Common myeloid progenitor, CD34-positive (primary cell): ENCODE measurements around the gene REG1B.

Experiments
- CTCF ChIA-PET: fragments of 350-600 bp; sonication (Branson Sonifier 250); formaldehyde crosslinking; loops from one replicate; lab custom pipeline; 2021; ENCODE audit warnings: antibody characterized with exemption; lab: Charles Lee
- POLR2A ChIA-PET: fragments of 350-600 bp; sonication (Branson Sonifier 250); formaldehyde crosslinking; loops from one replicate; lab custom pipeline; 2021; ENCODE audit warnings: antibody characterized with exemption; lab: Charles Lee
- DNase-seq, 3 donors: peaks; one replicate each; pipeline versions ENCODE4 v3.0.0 to v3.0.0-alpha.2; 2013
- H3K27ac ChIP-seq, 2 experiments: 1 replicate in 1 of 2; 2 replicates in 1 of 2; pipeline ENCODE4 v1.7.0; 2013; ENCODE audit warnings: inconsistent platforms in 2 of 2, low read length in 2 of 2, mild to moderate bottlenecking in 2 of 2, low read depth in 1 of 2, moderate library complexity in 1 of 2; ENCODE audit not compliant: severe bottlenecking in 2 of 2, insufficient read depth in 1 of 2, poor library complexity in 1 of 2
- H3K27me3 ChIP-seq, 5 experiments: replicated peaks in 2 of 5; 1 replicate in 3 of 5; 2 replicates in 2 of 5; pipeline versions ENCODE4 v1.6.1 to v1.7.0; 2013; ENCODE audit warnings: low read length in 4 of 5, mild to moderate bottlenecking in 2 of 5, moderate library complexity in 2 of 5, inconsistent platforms in 1 of 5; ENCODE audit not compliant: insufficient read depth in 5 of 5, control insufficient read depth in 4 of 5
- H3K36me3 ChIP-seq, 4 experiments: 1 replicate in 2 of 4; 2 replicates in 2 of 4; pipeline versions ENCODE4 v1.6.1 to v1.7.0; 2013; ENCODE audit warnings: low read length in 3 of 4, control low read depth in 1 of 4, mild to moderate bottlenecking in 1 of 4; ENCODE audit not compliant: control insufficient read depth in 4 of 4, insufficient read depth in 4 of 4
- H3K4me1 ChIP-seq, 4 experiments: 1 replicate in 3 of 4; 2 replicates in 1 of 4; pipeline versions ENCODE4 v1.6.1 to v1.7.1; 2013; ENCODE audit warnings: low read length in 3 of 4, mild to moderate bottlenecking in 3 of 4, control low read depth in 1 of 4, inconsistent platforms in 1 of 4, moderate library complexity in 1 of 4; ENCODE audit not compliant: control insufficient read depth in 4 of 4, insufficient read depth in 4 of 4; ENCODE audit errors: control extremely low read depth in 1 of 4
- H3K4me3 ChIP-seq, 7 experiments: 1 replicate in 4 of 7; 2 replicates in 3 of 7; pipeline versions ENCODE4 v1.5.1 to v1.7.0; 2013; ENCODE audit warnings: mild to moderate bottlenecking in 7 of 7, low read length in 6 of 7, moderate library complexity in 6 of 7, inconsistent platforms in 2 of 7, low read depth in 2 of 7, control low read depth in 1 of 7; ENCODE audit not compliant: insufficient read depth in 4 of 7, control insufficient read depth in 1 of 7; ENCODE audit errors: extremely low read depth in 1 of 7
- H3K9me3 ChIP-seq, 5 experiments: 1 replicate in 4 of 5; 2 replicates in 1 of 5; pipeline versions ENCODE4 v1.6.1 to v1.7.1; 2013; ENCODE audit warnings: low read length in 4 of 5, mild to moderate bottlenecking in 2 of 5, inconsistent platforms in 1 of 5, low read depth in 1 of 5, moderate library complexity in 1 of 5; ENCODE audit not compliant: control insufficient read depth in 4 of 5, insufficient read depth in 2 of 5; ENCODE audit errors: control extremely low read depth in 1 of 5
- WGBS: methylation state at CpG from one replicate; pipeline ENCODE4 v1.1.5; 2013; ENCODE audit not compliant: insufficient coverage; 5-methylcytosine and 5-hydroxymethylcytosine counted together

REG1B gene

GRCh38 chr2:79103214-79103613 lies 15.4 kb upstream of the REG1B start:
- WGBS = 100% methylated on average over 2 of the region's 2 CpGs

GRCh38 chr2:79101024-79101423 lies 13.2 kb upstream of the REG1B start:
- H3K36me3 ChIP-seq = no peaks in the 10 kb centered on the region
- WGBS = no CpG with 5 or more reads among the region's 2 CpGs
- no peak overlapping the region for H3K27ac ChIP-seq
- H3K27me3 ChIP-seq = no peaks in the 10 kb centered on the region
- DNase-seq = no peak
- ChIA-PET CTCF (no interaction called here), POLR2A (no interaction called here)
- no peak overlapping the region for H3K4me3 ChIP-seq
- peaks cover 2 to 8% (median 5%) of the 10 kb centered on the region in 5 experiments for H3K9me3 ChIP-seq
- peaks cover 0 to 10% (median 0%) of the 10 kb centered on the region in 4 experiments for H3K4me1 ChIP-seq

More at GRCh38 chr2:79103214-79103613, 15.4 kb upstream of the REG1B start:
- Histone ChIP-seq H3K36me3 (no peaks in the 10 kb centered on the region), H3K4me3 (no peak overlapping the region), H3K27ac (no peak overlapping the region), H3K27me3 (no peaks in the 10 kb centered on the region), H3K4me1 (peaks cover 0 to 10% (median 0%) of the 10 kb centered on the region in 4 experiments), H3K9me3 (peaks cover 2 to 8% (median 5%) of the 10 kb centered on the region in 5 experiments)
- ChIA-PET POLR2A (no interaction called here), CTCF (no interaction called here)
- no peak for DNase-seq

GRCh38 chr2:79100285-79100684 lies 12.5 kb upstream of the REG1B start:
- DNase-seq = peak in 2 of 3 donors; percentile 46 to 76
- WGBS = 63% methylated on average over 1 of the region's 1 CpG
- Histone ChIP-seq H3K4me3 (no peak overlapping the region), H3K36me3 (no peaks in the 10 kb centered on the region), H3K27ac (no peak overlapping the region), H3K27me3 (no peaks in the 10 kb centered on the region), H3K4me1 (peaks cover 0 to 10% (median 0%) of the 10 kb centered on the region in 4 experiments), H3K9me3 (peaks cover 2 to 8% (median 5%) of the 10 kb centered on the region in 5 experiments)
- ChIA-PET CTCF (interaction anchor here (1.3 kb wide), 1 partner anchor 9 kb away, joined by 3 read pairs; no protein-coding TSS in a partner anchor), POLR2A (no interaction called here)

- peak in 2 of 3 donors; percentile 22 to 48 for DNase-seq
- CTCF ChIA-PET = interaction anchor here (1.3 kb wide), 1 partner anchor 8 kb away, joined by 3 read pairs; no protein-coding TSS in a partner anchor
Measured at GRCh38 chr2:79099140-79099686, 11.4 kb upstream of the REG1B start.

GRCh38 chr2:79097843-79098242 lies 10.1 kb upstream of the REG1B start:
- Histone ChIP-seq H3K27ac (no peak overlapping the region), H3K27me3 (no peaks in the 10 kb centered on the region), H3K4me3 (no peak overlapping the region), H3K36me3 (no peaks in the 10 kb centered on the region), H3K9me3 (peaks cover 2 to 8% (median 5%) of the 10 kb centered on the region in 5 experiments), H3K4me1 (peaks cover 0 to 10% (median 0%) of the 10 kb centered on the region in 4 experiments)
- WGBS = 100% methylated on average over 4 of the region's 6 CpGs
- POLR2A ChIA-PET = no interaction called here
- CTCF ChIA-PET = no interaction called here
- DNase-seq = no peak

More at GRCh38 chr2:79099140-79099686, 11.4 kb upstream of the REG1B start:
- WGBS = 77% methylated on average over 7 of the region's 7 CpGs
- Histone ChIP-seq H3K27me3 (no peaks in the 10 kb centered on the region), H3K4me1 (peaks cover 0 to 10% (median 0%) of the 10 kb centered on the region in 4 experiments), H3K9me3 (peaks cover 2 to 8% (median 5%) of the 10 kb centered on the region in 5 experiments), H3K4me3 (no peak overlapping the region), H3K27ac (no peak overlapping the region), H3K36me3 (no peaks in the 10 kb centered on the region)
- POLR2A ChIA-PET = no interaction called here

GRCh38 chr2:79090693-79091092 lies 2.9 kb upstream of the REG1B start:
- Histone ChIP-seq H3K4me3 (no peak overlapping the region), H3K9me3 (no peaks in the 10 kb centered on the region), H3K4me1 (no peaks in the 10 kb centered on the region), H3K27me3 (no peaks in the 10 kb centered on the region), H3K36me3 (no peaks in the 10 kb centered on the region), H3K27ac (no peak overlapping the region)
- POLR2A ChIA-PET = no interaction called here
- DNase-seq = no peak
- WGBS = 97% methylated on average over 4 of the region's 4 CpGs
- CTCF ChIA-PET = interaction anchor here (1.5 kb wide), 1 partner anchor 9 kb away, joined by 3 read pairs; no protein-coding TSS in a partner anchor

GRCh38 chr2:79086255-79086654 lies 1.5 kb downstream of the REG1B start:
- ChIA-PET POLR2A (no interaction called here), CTCF (no interaction called here)
- no peak for DNase-seq
- H3K36me3 ChIP-seq = no peaks in the 10 kb centered on the region
- H3K9me3 ChIP-seq = no peaks in the 10 kb centered on the region
- 100% methylated on average over 2 of the region's 4 CpGs for WGBS
- H3K4me3 ChIP-seq = no peak overlapping the region
- H3K27me3 ChIP-seq = no peaks in the 10 kb centered on the region
- peaks cover 0 to 27% (median 15%) of the 10 kb centered on the region in 4 experiments for H3K4me1 ChIP-seq
- no peak overlapping the region for H3K27ac ChIP-seq
